Suprapubic skin (tissue), 4 donors: Measurements from ENCODE around the gene PYHIN1. TPM values are rescaled to one million over a fixed set of nuclear protein-coding genes. Genes with fewer than 3 reads are reported as not detected.

Source experiments
- DNase-seq, 2 donors: peaks; one replicate each; pipeline ENCODE4 v3.0.0-alpha.2; 2019; ENCODE audit warnings: low spot score in 2 of 2
- H3K27ac ChIP-seq: fragments of 200-600 bp; sonication (generic); one replicate; pipeline ENCODE4 v1.5.1; 2019
- H3K27me3 ChIP-seq: fragments of 200-600 bp; sonication (generic); one replicate; pipeline ENCODE4 v1.5.1; 2019
- H3K36me3 ChIP-seq: fragments of 200-600 bp; sonication (generic); one replicate; pipeline ENCODE4 v1.5.1; 2019
- H3K4me1 ChIP-seq: fragments of 200-600 bp; sonication (generic); one replicate; pipeline ENCODE4 v1.5.1; 2019
- H3K4me3 ChIP-seq: fragments of 200-600 bp; sonication (generic); one replicate; pipeline ENCODE4 v1.5.1; 2019; ENCODE audit warnings: mild to moderate bottlenecking
- H3K9me3 ChIP-seq: fragments of 200-600 bp; sonication (generic); one replicate; pipeline ENCODE4 v1.5.1; 2019
- CTCF ChIP-seq, 2 donors: fragments of 200-600 bp in 1 of 2; fragments of 450-650 bp in 1 of 2; sonication (generic) in 1 of 2; IDR thresholded peaks; one replicate each; pipeline ENCODE4 v1.5.1; 2016 to 2019; ENCODE audit warnings: antibody characterized with exemption in 2 of 2, mild to moderate bottlenecking in 1 of 2, moderate library complexity in 1 of 2
- EP300 ChIP-seq: sonication (generic); formaldehyde crosslinking; IDR thresholded peaks from one replicate; pipeline ENCODE4 v1.6.1; 2017; ENCODE audit warnings: antibody characterized with exemption
- POLR2A ChIP-seq, 2 donors: fragments of 450-650 bp; IDR thresholded peaks; one replicate each; pipeline ENCODE4 v1.6.1; 2017; ENCODE audit warnings: antibody characterized with exemption in 2 of 2, mild to moderate bottlenecking in 2 of 2, moderate library complexity in 2 of 2
- POLR2AphosphoS5 ChIP-seq, 3 donors: sonication (generic); formaldehyde crosslinking; IDR thresholded peaks; one replicate each; pipeline ENCODE4 v1.6.1; 2017; ENCODE audit warnings: antibody characterized with exemption in 3 of 3
- WGBS: methylation state at CpG from one replicate; pipeline ENCODE4 v1.1.5; 2018; 5-methylcytosine and 5-hydroxymethylcytosine counted together
- total RNA-seq, 4 donors: library from RNA; depleted of rRNA; stranded (reverse); fragments of >200 nt; gene quantifications; one replicate each; pipeline ENCODE4 v1.1.0, GENCODE V29; 2016

Gene PYHIN1
- total RNA-seq, 4 donors from 2014 or later, result 0.48 TPM; not detected in 3

- no peaks in the 10 kb centered on the region for H3K36me3 ChIP-seq
- H3K27me3 ChIP-seq, result no peaks in the 10 kb centered on the region
- 97% methylated on average over 9 of the region's 9 CpGs for WGBS
- H3K9me3 ChIP-seq, result no peaks in the 10 kb centered on the region
- no peak for DNase-seq
- no peak overlapping the region for H3K27ac ChIP-seq
- TF ChIP-seq POLR2AphosphoS5 (IDR thresholded peaks at IDR 0.05), result no peak
- no peak for TF ChIP-seq EP300
- no peak for TF ChIP-seq CTCF (IDR thresholded peaks at IDR 0.05)
- no peak for TF ChIP-seq POLR2A (IDR thresholded peaks at IDR 0.05)
- no peak overlapping the region for H3K4me3 ChIP-seq
- no peaks in the 10 kb centered on the region for H3K4me1 ChIP-seq
These were observed 21.1 kb downstream of the PYHIN1 start for GRCh38 chr1:158952416-158952815.

GRCh38 chr1:158961178-158961577 is 29.8 kb downstream of the PYHIN1 start:
- 89% methylated on average over 1 of the region's 1 CpG for WGBS
- no peak overlapping the region for H3K4me3 ChIP-seq
- H3K27ac ChIP-seq, result no peak overlapping the region
- H3K36me3 ChIP-seq, result no peaks in the 10 kb centered on the region
- H3K9me3 ChIP-seq, result no peaks in the 10 kb centered on the region
- no peak for DNase-seq
- H3K4me1 ChIP-seq, result no peaks in the 10 kb centered on the region
- TF ChIP-seq POLR2AphosphoS5 (IDR thresholded peaks at IDR 0.05), result no peak
- no peak for TF ChIP-seq CTCF (IDR thresholded peaks at IDR 0.05)
- no peak for TF ChIP-seq EP300
- TF ChIP-seq POLR2A (IDR thresholded peaks at IDR 0.05), result no peak
- peaks cover 11% of the 10 kb centered on the region for H3K27me3 ChIP-seq

GRCh38 chr1:158962983-158963382 is 31.6 kb downstream of the PYHIN1 start:
- Histone ChIP-seq H3K36me3 (no peaks in the 10 kb centered on the region), H3K4me3 (no peak overlapping the region), H3K27ac (no peak overlapping the region), H3K4me1 (no peaks in the 10 kb centered on the region), H3K9me3 (no peaks in the 10 kb centered on the region), H3K27me3 (peaks cover 11% of the 10 kb centered on the region)
- DNase-seq, result no peak
- TF ChIP-seq CTCF (IDR thresholded peaks at IDR 0.05), result no peak
- TF ChIP-seq POLR2A (IDR thresholded peaks at IDR 0.05), result no peak
- no peak for TF ChIP-seq POLR2AphosphoS5 (IDR thresholded peaks at IDR 0.05)
- TF ChIP-seq EP300, result no peak
- WGBS, result 0% methylated on average over 2 of the region's 5 CpGs

GRCh38 chr1:158969166-158969565 is 37.8 kb downstream of the PYHIN1 start:
- no peak overlapping the region for H3K27ac ChIP-seq
- WGBS, result 81% methylated on average over 3 of the region's 3 CpGs

GRCh38 chr1:158969855-158970254 is 38.5 kb downstream of the PYHIN1 start:
- no peaks in the 10 kb centered on the region for H3K36me3 ChIP-seq
- no peak for DNase-seq
- WGBS, result 75% methylated on average over 1 of the region's 1 CpG
- no peaks in the 10 kb centered on the region for H3K9me3 ChIP-seq
- H3K4me1 ChIP-seq, result no peaks in the 10 kb centered on the region
- TF ChIP-seq POLR2AphosphoS5 (IDR thresholded peaks at IDR 0.05) (no peak), POLR2A (IDR thresholded peaks at IDR 0.05) (no peak), CTCF (IDR thresholded peaks at IDR 0.05) (no peak)
- no peaks in the 10 kb centered on the region for H3K27me3 ChIP-seq
- H3K27ac ChIP-seq, result no peak overlapping the region
- no peak overlapping the region for H3K4me3 ChIP-seq

More at GRCh38 chr1:158969166-158969565, 37.8 kb downstream of the PYHIN1 start:
- H3K4me3 ChIP-seq, result no peak overlapping the region
- H3K27me3 ChIP-seq, result no peaks in the 10 kb centered on the region
- no peaks in the 10 kb centered on the region for H3K9me3 ChIP-seq
- no peak for DNase-seq
- TF ChIP-seq EP300 (no peak), POLR2AphosphoS5 (IDR thresholded peaks at IDR 0.05) (no peak), CTCF (IDR thresholded peaks at IDR 0.05) (no peak), POLR2A (IDR thresholded peaks at IDR 0.05) (no peak)
- no peaks in the 10 kb centered on the region for H3K4me1 ChIP-seq
- H3K36me3 ChIP-seq, result no peaks in the 10 kb centered on the region
